K562 (cell line): ENCODE results near the gene VKORC1. TPM values are rescaled to one million over a fixed set of nuclear protein-coding genes. Genes with fewer than 3 reads are reported as not detected.
A peak's percentile ranks its signal among the peaks of the same experiment; 100 is the strongest.

Experiments
- ATAC-seq: fragments of 200-7000 bp; cut with Tn5 transposase; 3 replicates; pipeline ENCODE4 v1.9.1; 2020; ENCODE audit warnings: moderate library complexity
- BruUV-seq: library from RNA; stranded (reverse); fragments of 400-500 nt; replicated peaks from 2 replicates; lab custom pipeline; 2021; lab: Mats Ljungman, UMichigan
- CTCF ChIA-PET: fragments of 300-600 bp; formaldehyde crosslinking; extraction: SDS; loops from one replicate; lab custom pipeline; 2021; ENCODE audit warnings: low intra/inter-chr PET ratio; lab: Yijun Ruan, JAX
- POLR2A ChIA-PET: fragments of 300-600, 350-650 bp; sonication (Branson Sonifier 250); formaldehyde crosslinking; extraction: SDS; loops from one replicate; lab custom pipeline; 2021; ENCODE audit warnings: antibody characterized with exemption, inconsistent platforms; lab: Yijun Ruan, JAX
- DNase-seq, 4 experiments: peaks; one replicate each; pipeline versions ENCODE4 v3.0.0 to v3.0.0-alpha.2; 2011 to 2018; ENCODE audit warnings: low spot score in 3 of 4, mixed read lengths in 3 of 4; ENCODE audit errors: extremely low read depth in 1 of 4
- FAIRE-seq: peaks from 2 replicates; lab custom pipeline; 2011; peaks lifted over from hg19 to GRCh38; lab: Jason Lieb, UNC
- H2AFZ ChIP-seq: 2 replicates; pipeline ENCODE4 v1.6.0; 2011; ENCODE audit warnings: low read depth, low read length, control low read depth, inconsistent platforms
- H3K27ac ChIP-seq: fragments of 200-600 bp; 3 replicates; pipeline ENCODE4 v1.8.0; 2011; ENCODE audit warnings: low read depth, mild to moderate bottlenecking, control low read depth, inconsistent platforms, low read length, moderate library complexity, mixed read lengths; ENCODE audit errors: extremely low read depth
- H3K27me3 ChIP-seq, 2 experiments: fragments of 300-600 bp in 1 of 2; 2 replicates in 1 of 2; 3 replicates in 1 of 2; pipeline versions ENCODE4 v1.6.0 to v1.8.0; 2011; ENCODE audit warnings: inconsistent platforms in 2 of 2, low read length in 2 of 2, mild to moderate bottlenecking in 1 of 2, mixed read lengths in 1 of 2, moderate library complexity in 1 of 2; ENCODE audit not compliant: control insufficient read depth in 2 of 2, insufficient read depth in 2 of 2
- H3K36me3 ChIP-seq: fragments of 300-600 bp; 3 replicates; pipeline ENCODE4 v1.8.0; 2011; ENCODE audit warnings: mild to moderate bottlenecking, low read length, inconsistent platforms; ENCODE audit not compliant: control insufficient read depth, insufficient read depth
- H3K4me1 ChIP-seq, 2 experiments: fragments of 200-600 bp in 1 of 2; replicated peaks in 1 of 2; 2 replicates in 1 of 2; 3 replicates in 1 of 2; pipeline versions ENCODE4 v1.5.1 to v1.8.0; 2011; ENCODE audit warnings: inconsistent platforms in 2 of 2, low read length in 2 of 2, mild to moderate bottlenecking in 1 of 2, mixed read lengths in 1 of 2, moderate library complexity in 1 of 2; ENCODE audit not compliant: control insufficient read depth in 2 of 2, insufficient read depth in 2 of 2
- H3K4me2 ChIP-seq: 2 replicates; pipeline ENCODE4 v1.6.1; 2011; ENCODE audit warnings: low read length, control low read depth, inconsistent platforms, mixed read lengths; ENCODE audit not compliant: insufficient read depth
- H3K4me3 ChIP-seq: fragments of 200-600 bp; sonication (generic), shearing (Covaris generic); 2 replicates; pipeline ENCODE4 v1.5.1; 2016; ENCODE audit warnings: control low read depth, inconsistent platforms
- H3K79me2 ChIP-seq: fragments of 200-600 bp; 3 replicates; pipeline ENCODE4 v1.8.0; 2011; ENCODE audit warnings: low read length, inconsistent platforms; ENCODE audit not compliant: control insufficient read depth, insufficient read depth
- H3K9ac ChIP-seq, 2 experiments: 2 replicates each; pipeline versions ENCODE4 v1.6.0 to v1.6.1; 2011; ENCODE audit warnings: low read depth in 2 of 2, low read length in 2 of 2, control low read depth in 1 of 2, inconsistent platforms in 1 of 2, mild to moderate bottlenecking in 1 of 2, mixed read lengths in 1 of 2; ENCODE audit not compliant: insufficient read depth in 1 of 2
- H3K9me1 ChIP-seq: one replicate; pipeline ENCODE4 v1.6.0; 2011; ENCODE audit warnings: inconsistent platforms, mild to moderate bottlenecking, low read length, moderate library complexity; ENCODE audit not compliant: control insufficient read depth, insufficient read depth
- H3K9me3 ChIP-seq: replicated peaks from 2 replicates; pipeline ENCODE4 v1.5.1; 2011; ENCODE audit warnings: low read depth, low read length, inconsistent platforms; ENCODE audit not compliant: control insufficient read depth, insufficient read depth
- H4K20me1 ChIP-seq: replicated peaks from 2 replicates; pipeline ENCODE4 v1.6.1; 2011; ENCODE audit warnings: low read length, inconsistent platforms, mixed read lengths; ENCODE audit not compliant: control insufficient read depth, insufficient read depth
- HMBOX1 ChIP-seq: sonication (generic); IDR thresholded peaks from 2 replicates; pipeline ENCODE4 v1.6.1; 2016
- SMARCB1 ChIP-seq: IDR thresholded peaks from 2 replicates; pipeline ENCODE4 v1.6.1; 2011; ENCODE audit warnings: improper control_type of control experiment, low read depth; ENCODE audit not compliant: insufficient read length
- TFAP4 ChIP-seq: sonication (generic); formaldehyde crosslinking; IDR thresholded peaks from 2 replicates; pipeline ENCODE4 v1.8.0; 2022; ENCODE audit warnings: missing genetic modification reagents, mild to moderate bottlenecking, moderate library complexity, borderline replicate concordance
- VEZF1 ChIP-seq: fragments of 200-800 bp; sonication (Bioruptor generic); IDR thresholded peaks from 2 replicates; pipeline ENCODE4 v1.6.1; 2017; ENCODE audit warnings: missing genetic modification characterization, missing compliant biosample characterization
- YY1 ChIP-seq, 3 experiments: IDR thresholded peaks; 2 replicates each; pipeline ENCODE4 v1.6.1; 2011; ENCODE audit warnings: low read length in 2 of 3, mild to moderate bottlenecking in 2 of 3, moderate library complexity in 2 of 3, borderline replicate concordance in 1 of 3, control low read depth in 1 of 3, low read depth in 1 of 3; ENCODE audit not compliant: insufficient read depth in 3 of 3, insufficient replicate concordance in 2 of 3, control insufficient read depth in 1 of 3, insufficient read length in 1 of 3; ENCODE audit errors: extremely low read depth in 1 of 3
- WGBS: fragments of 100-300 bp; shearing (Covaris generic); methylation state at CpG from one replicate; pipeline ENCODE4 v1.1.6; 2016; ENCODE audit warnings: low coverage, mixed read lengths; ENCODE audit not compliant: insufficient coverage; ENCODE audit errors: missing lambda C conversion rate; 5-methylcytosine and 5-hydroxymethylcytosine counted together
- in situ Hi-C: fragments of 300-500 bp; cut with MboI; formaldehyde crosslinking; loops from 4 replicates; pipeline ENCODE4 v1.15.0; 2018; ENCODE audit warnings: inconsistent platforms, mixed read lengths
- intact Hi-C: fragments of 100-400 bp; cut with micrococcal nuclease; formaldehyde crosslinking; loops from 2 replicates; pipeline ENCODE4 v1.14.2; 2022
- polyA plus RNA-seq, 8 experiments: library from polyadenylated mRNA; depleted of rRNA in 4 of 8; stranded (reverse) in 5 of 8; unstranded in 3 of 8; fragments of >200 nt; fragmentation: Nextera tagmentation in 2 of 8; fragmentation: Illumina TruSeq in 1 of 8; extraction: Ambion mirVana in 2 of 8; extraction: Trizol in 1 of 8; gene quantifications; 2 replicates each; pipeline versions ENCODE4 v1.2.1 to v1.2.3, GENCODE V29; 2011 to 2014; ENCODE audit warnings: inconsistent platforms in 1 of 8, missing spikeins in 1 of 8
- total RNA-seq, 7 experiments: library from RNA; depleted of rRNA in 6 of 7; stranded (reverse); fragments of >200 nt in 6 of 7; fragmentation: Illumina TruSeq in 2 of 7; extraction: Trizol in 2 of 7; gene quantifications; 2 replicates each; pipeline versions ENCODE4 v1.2.1 to v1.2.3, GENCODE V29; 2011 to 2021; ENCODE audit warnings: low replicate concordance in 1 of 7
- TF ChIP-seq, protein P1 (sequence below): fragments of 450-650 bp; IDR thresholded peaks from 2 replicates; pipeline ENCODE4 v1.6.1; 2016

VKORC1 gene
- total and polyA plus RNA-seq, 9 of the 15 experiments (the other 6 are each of a cell fraction or from before 2014, with no cell fraction given), result 30.0 to 119 (median 62.1) TPM

DNA sequence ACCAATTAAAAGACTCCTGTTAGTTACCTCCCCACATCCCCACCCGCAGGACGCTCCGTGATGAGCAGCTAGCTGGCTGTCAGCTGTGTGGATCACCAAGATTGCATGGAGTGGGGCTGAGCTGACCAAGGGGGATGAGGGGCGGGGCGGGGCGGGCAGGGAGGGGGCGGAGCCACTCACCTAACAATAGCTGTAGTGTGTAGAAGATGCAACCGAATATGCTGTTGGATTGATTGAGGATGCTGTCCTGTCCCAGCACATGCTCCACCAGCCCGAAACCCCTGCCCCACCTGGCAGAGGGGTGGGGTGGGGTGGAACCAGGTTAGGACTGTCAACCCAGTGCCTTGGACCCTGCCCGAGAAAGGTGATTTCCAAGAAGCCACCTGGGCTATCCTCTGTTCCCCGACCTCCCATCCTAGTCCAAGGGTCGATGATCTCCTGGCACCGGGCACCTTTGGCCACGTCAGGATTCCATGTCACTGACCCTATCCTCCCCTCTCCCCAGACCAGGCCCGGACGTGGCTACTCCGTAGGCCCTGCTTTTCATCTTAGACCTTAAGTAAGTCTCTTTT lies 1.4 kb downstream of the VKORC1 start:
- intact Hi-C loops, result loop anchor here (10.0 kb wide), 1 partner anchor 138 kb away; the partner anchor contains the start of gene SETD1A
- peaks cover 8% of the 10 kb centered on the region; the same call in 1 of the 2 replicates for H4K20me1 ChIP-seq
- peaks cover 6% of the 10 kb centered on the region for H3K9me1 ChIP-seq
- ATAC-seq (peak; percentile 63), FAIRE-seq (no peak), DNase-seq (peak; percentile 74 to 81 (median 80))
- peaks cover 22% of the 10 kb centered on the region for H3K79me2 ChIP-seq
- peak overlapping the region; percentile 41; the same call in 1 of the 3 replicates for H3K27ac ChIP-seq
- ChIA-PET CTCF (interaction anchor here (0.6 to 0.9 kb wide), 2 partner anchors 20 to 108 kb away, joined by 3 read pairs; partner anchors contain the start of gene HSD3B7), POLR2A (interaction anchor here (0.7 to 3.3 kb wide), 5 partner anchors 9 to 109 kb away, joined by 3 to 16 read pairs (median 5); partner anchors contain the start of genes HSD3B7, ZNF646 and ZNF668)
- H3K27me3 ChIP-seq, result no peaks in the 10 kb centered on the region
- no peak overlapping the region for H2AFZ ChIP-seq
- H3K4me3 ChIP-seq, result peak overlapping the region; percentile 79
- H3K36me3 ChIP-seq, result peaks cover 30% of the 10 kb centered on the region; the same call in 2 of the 3 replicates
- no peak for TF ChIP-seq YY1 (IDR thresholded peaks at IDR 0.05; ENCODE audit: borderline replicate concordance in 1 of 3, control insufficient read depth in 1 of 3, extremely low read depth in 1 of 3, insufficient read depth in 3 of 3, insufficient read length in 1 of 3, insufficient replicate concordance in 2 of 3, low read depth in 1 of 3, low read length in 2 of 3)
- TF ChIP-seq SMARCB1, result no peak
- TF ChIP-seq, protein P1, sequence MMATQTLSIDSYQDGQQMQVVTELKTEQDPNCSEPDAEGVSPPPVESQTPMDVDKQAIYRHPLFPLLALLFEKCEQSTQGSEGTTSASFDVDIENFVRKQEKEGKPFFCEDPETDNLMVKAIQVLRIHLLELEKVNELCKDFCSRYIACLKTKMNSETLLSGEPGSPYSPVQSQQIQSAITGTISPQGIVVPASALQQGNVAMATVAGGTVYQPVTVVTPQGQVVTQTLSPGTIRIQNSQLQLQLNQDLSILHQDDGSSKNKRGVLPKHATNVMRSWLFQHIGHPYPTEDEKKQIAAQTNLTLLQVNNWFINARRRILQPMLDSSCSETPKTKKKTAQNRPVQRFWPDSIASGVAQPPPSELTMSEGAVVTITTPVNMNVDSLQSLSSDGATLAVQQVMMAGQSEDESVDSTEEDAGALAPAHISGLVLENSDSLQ, result peak; percentile 76
- TF ChIP-seq TFAP4 (CRISPR knock-in tag), result peak; percentile 85
- peak; percentile 80 for TF ChIP-seq HMBOX1
- TF ChIP-seq VEZF1 (CRISPR knock-in tag), result peak; percentile 70
- TF ChIP-seq, all 486 proteins: peak for 4
- 12% methylated on average over 15 of the region's 17 CpGs for WGBS
- H3K4me1 ChIP-seq, result peaks cover 17 to 37% of the 10 kb centered on the region in 2 experiments; a peak in 4 of 5 replicates
- peak overlapping the region; percentile 83 for H3K4me2 ChIP-seq
- no TSS peak for BruUV-seq
- in situ Hi-C loops, result no loop called here
- 0 out of 2 replicates have a peak, but pooled peaks cover 4% of the 10 kb centered on the region for H3K9me3 ChIP-seq
- H3K9ac ChIP-seq, result peak overlapping the region; percentile 54 to 94
